22Rv1 (cell line): ENCODE results near the gene HIVEP2.

Source experiments
- ZFX ChIP-seq: fragments of 450-650 bp; IDR thresholded peaks from 2 replicates; pipeline ENCODE4 v1.6.1; 2017; ENCODE audit warnings: antibody characterized with exemption, borderline replicate concordance
- TF ChIP-seq, protein P1 (sequence below): fragments of 450-650 bp; IDR thresholded peaks from 2 replicates; pipeline ENCODE4 v1.5.1; 2017; ENCODE audit warnings: mild to moderate bottlenecking

DNA sequence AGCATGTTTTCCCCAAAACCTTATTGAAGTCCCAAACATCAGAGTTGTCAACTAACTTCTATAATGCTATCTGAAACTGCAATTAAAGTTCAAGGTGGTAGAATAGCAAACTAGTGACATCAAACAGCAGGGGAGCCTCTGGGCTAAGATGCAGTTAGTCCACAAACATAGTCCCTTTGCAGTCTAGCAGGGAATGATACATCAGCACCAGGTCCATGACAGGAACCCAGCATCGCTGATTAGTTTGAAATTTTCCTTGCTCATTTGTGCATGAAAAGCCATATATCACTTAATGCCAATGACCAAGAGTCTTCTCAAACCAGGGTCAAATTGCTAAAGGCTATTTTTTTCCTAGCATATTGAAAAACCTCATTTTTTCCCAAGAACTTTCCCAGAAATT is 145.3 kb downstream of the HIVEP2 start:
- TF ChIP-seq, protein P1, sequence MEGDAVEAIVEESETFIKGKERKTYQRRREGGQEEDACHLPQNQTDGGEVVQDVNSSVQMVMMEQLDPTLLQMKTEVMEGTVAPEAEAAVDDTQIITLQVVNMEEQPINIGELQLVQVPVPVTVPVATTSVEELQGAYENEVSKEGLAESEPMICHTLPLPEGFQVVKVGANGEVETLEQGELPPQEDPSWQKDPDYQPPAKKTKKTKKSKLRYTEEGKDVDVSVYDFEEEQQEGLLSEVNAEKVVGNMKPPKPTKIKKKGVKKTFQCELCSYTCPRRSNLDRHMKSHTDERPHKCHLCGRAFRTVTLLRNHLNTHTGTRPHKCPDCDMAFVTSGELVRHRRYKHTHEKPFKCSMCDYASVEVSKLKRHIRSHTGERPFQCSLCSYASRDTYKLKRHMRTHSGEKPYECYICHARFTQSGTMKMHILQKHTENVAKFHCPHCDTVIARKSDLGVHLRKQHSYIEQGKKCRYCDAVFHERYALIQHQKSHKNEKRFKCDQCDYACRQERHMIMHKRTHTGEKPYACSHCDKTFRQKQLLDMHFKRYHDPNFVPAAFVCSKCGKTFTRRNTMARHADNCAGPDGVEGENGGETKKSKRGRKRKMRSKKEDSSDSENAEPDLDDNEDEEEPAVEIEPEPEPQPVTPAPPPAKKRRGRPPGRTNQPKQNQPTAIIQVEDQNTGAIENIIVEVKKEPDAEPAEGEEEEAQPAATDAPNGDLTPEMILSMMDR, result no peak
- TF ChIP-seq ZFX, result no peak
